ENCODE measurements around the gene GGA3.

GGA3 gene

DNA sequence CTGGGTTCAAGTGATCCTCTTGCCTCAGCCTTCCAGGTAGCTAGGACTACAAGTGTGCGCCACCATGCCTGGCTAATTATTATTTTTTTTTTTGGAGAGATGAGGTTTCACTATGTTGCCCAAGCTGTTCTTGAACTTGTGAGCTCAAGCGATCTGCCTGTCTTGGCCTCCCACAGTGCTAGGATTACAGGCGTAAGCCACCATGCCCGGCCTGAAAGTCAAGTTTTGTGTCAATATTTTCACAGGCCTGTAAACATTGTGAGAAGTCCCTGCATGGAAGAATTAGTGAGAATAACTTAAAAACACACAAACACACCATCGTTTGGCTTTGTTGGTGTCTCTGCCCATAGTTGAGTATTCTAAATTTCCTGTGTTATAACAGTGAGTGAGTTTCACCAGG, 33.7 kb downstream of the GGA3 start:
- Histone ChIP-seq H3K9me3 (replicated peaks; ENCODE audit: insufficient read depth, low read length) (no peaks in the 10 kb centered on the region), H3K27ac (ENCODE audit: low read length) (no peak overlapping the region), H3K9me2 (replicated peaks; ENCODE audit: insufficient read depth, low read length) (no peaks in the 10 kb centered on the region), H3K9ac (ENCODE audit: low read length) (no peak overlapping the region), H3K36me3 (replicated peaks; ENCODE audit: insufficient read depth, low read length) (peaks cover 8% of the 10 kb centered on the region), H3F3A (ENCODE audit: insufficient read depth, low read length) (no peaks in the 10 kb centered on the region), H3K4me1 (ENCODE audit: low read length) (no peaks in the 10 kb centered on the region), H4K20me1 (ENCODE audit: insufficient read depth, low read length) (no peaks in the 10 kb centered on the region), H2AFZ (ENCODE audit: low read length) (no peak overlapping the region), H3K4me3 (ENCODE audit: low read length) (no peak overlapping the region), H3K27me3 (replicated peaks; ENCODE audit: insufficient read depth, low read length) (no peaks in the 10 kb centered on the region), H3K79me2 (ENCODE audit: low read length) (no peaks in the 10 kb centered on the region; the same call in 1 of the 2 replicates), H3K4me2 (ENCODE audit: low read depth, low read length) (no peak overlapping the region)
- TF ChIP-seq EZH2phosphoT487 (IDR thresholded peaks at IDR 0.05; ENCODE audit: low read length): no peak
- TF ChIP-seq, protein P1, sequence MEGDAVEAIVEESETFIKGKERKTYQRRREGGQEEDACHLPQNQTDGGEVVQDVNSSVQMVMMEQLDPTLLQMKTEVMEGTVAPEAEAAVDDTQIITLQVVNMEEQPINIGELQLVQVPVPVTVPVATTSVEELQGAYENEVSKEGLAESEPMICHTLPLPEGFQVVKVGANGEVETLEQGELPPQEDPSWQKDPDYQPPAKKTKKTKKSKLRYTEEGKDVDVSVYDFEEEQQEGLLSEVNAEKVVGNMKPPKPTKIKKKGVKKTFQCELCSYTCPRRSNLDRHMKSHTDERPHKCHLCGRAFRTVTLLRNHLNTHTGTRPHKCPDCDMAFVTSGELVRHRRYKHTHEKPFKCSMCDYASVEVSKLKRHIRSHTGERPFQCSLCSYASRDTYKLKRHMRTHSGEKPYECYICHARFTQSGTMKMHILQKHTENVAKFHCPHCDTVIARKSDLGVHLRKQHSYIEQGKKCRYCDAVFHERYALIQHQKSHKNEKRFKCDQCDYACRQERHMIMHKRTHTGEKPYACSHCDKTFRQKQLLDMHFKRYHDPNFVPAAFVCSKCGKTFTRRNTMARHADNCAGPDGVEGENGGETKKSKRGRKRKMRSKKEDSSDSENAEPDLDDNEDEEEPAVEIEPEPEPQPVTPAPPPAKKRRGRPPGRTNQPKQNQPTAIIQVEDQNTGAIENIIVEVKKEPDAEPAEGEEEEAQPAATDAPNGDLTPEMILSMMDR (IDR thresholded peaks at IDR 0.05; ENCODE audit: low read length): no peak
- no peak for DNase-seq

DNA sequence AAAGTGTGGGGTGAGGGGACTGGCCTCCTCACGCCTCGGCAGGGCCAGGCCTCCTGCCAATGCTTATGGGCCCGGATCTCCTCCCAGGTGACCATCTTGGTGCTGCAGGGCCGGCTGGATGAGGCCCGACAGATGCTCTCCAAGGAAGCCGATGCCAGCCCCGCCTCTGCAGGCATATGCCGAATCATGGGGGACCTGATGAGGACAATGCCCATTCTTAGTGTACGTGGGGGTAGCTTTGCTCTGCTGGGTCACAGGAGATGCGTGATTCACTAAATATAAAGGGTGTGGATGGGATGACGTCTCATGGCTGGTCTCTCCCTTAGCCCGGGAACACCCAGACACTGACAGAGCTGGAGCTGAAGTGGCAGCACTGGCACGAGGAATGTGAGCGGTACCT, 36.4 kb downstream of the GGA3 start:
- Histone ChIP-seq H2AFZ (ENCODE audit: low read length) (no peak overlapping the region), H3K27ac (ENCODE audit: low read length) (no peak overlapping the region), H3K4me1 (ENCODE audit: low read length) (no peaks in the 10 kb centered on the region), H3K9me2 (replicated peaks; ENCODE audit: insufficient read depth, low read length) (no peaks in the 10 kb centered on the region), H3K9me3 (replicated peaks; ENCODE audit: insufficient read depth, low read length) (no peaks in the 10 kb centered on the region), H3K27me3 (replicated peaks; ENCODE audit: insufficient read depth, low read length) (no peaks in the 10 kb centered on the region), H3K4me3 (ENCODE audit: low read length) (no peak overlapping the region), H4K20me1 (ENCODE audit: insufficient read depth, low read length) (no peaks in the 10 kb centered on the region), H3K9ac (ENCODE audit: low read length) (no peak overlapping the region), H3K4me2 (ENCODE audit: low read depth, low read length) (no peak overlapping the region), H3K79me2 (ENCODE audit: low read length) (no peaks in the 10 kb centered on the region; the same call in 1 of the 2 replicates), H3F3A (ENCODE audit: insufficient read depth, low read length) (no peaks in the 10 kb centered on the region), H3K36me3 (replicated peaks; ENCODE audit: insufficient read depth, low read length) (no peaks in the 10 kb centered on the region; the same call in 1 of the 2 replicates)
- DNase-seq: no peak
- TF ChIP-seq EZH2 (optimal IDR thresholded peaks at IDR 0.05; ENCODE audit: low read depth, low read length) (no peak), EZH2phosphoT487 (IDR thresholded peaks at IDR 0.05; ENCODE audit: low read length) (no peak)
- TF ChIP-seq, protein P1 (IDR thresholded peaks at IDR 0.05; ENCODE audit: low read length): no peak

DNA sequence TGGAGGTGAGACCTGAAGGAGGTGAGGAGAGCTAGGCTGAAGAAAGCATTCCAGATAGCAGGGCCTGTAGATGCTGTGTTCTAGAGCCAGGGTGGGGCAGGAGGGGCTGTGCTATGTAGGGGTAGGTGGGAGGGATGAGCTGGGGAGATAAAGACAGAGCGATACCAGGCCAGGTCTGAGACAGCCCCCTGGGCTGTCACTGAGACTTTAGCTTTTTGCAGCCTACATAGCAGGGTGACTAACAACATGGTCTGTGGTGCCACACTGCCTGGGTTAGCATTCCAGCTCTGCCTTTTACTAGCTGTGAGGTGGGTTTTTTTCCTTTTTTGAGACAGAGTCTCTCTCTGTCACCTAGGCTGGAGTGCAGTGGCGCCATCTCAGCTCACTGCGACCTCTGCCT, 41.6 kb downstream of the GGA3 start:
- H2AFZ ChIP-seq (ENCODE audit: low read length): no peak overlapping the region
- no peak for DNase-seq
- H3K79me2 ChIP-seq (ENCODE audit: low read length): peaks cover 6% of the 10 kb centered on the region; the same call in 1 of the 2 replicates
- H3K4me3 ChIP-seq (ENCODE audit: low read length): no peak overlapping the region
- H3K9ac ChIP-seq (ENCODE audit: low read length): no peak overlapping the region
- no peaks in the 10 kb centered on the region for H3K4me1 ChIP-seq (ENCODE audit: low read length)
- no peak overlapping the region for H3K27ac ChIP-seq (ENCODE audit: low read length)
- no peaks in the 10 kb centered on the region for H4K20me1 ChIP-seq (ENCODE audit: insufficient read depth, low read length)
- H3F3A ChIP-seq (ENCODE audit: insufficient read depth, low read length): no peaks in the 10 kb centered on the region
- H3K36me3 ChIP-seq (replicated peaks; ENCODE audit: insufficient read depth, low read length): 0 out of 2 replicates have a peak, but pooled peaks cover 5% of the 10 kb centered on the region
- no peaks in the 10 kb centered on the region for H3K27me3 ChIP-seq (replicated peaks; ENCODE audit: insufficient read depth, low read length)
- no peaks in the 10 kb centered on the region for H3K9me2 ChIP-seq (replicated peaks; ENCODE audit: insufficient read depth, low read length)
- no peak overlapping the region for H3K4me2 ChIP-seq (ENCODE audit: low read depth, low read length)
- TF ChIP-seq, protein P1 (IDR thresholded peaks at IDR 0.05; ENCODE audit: low read length): no peak
- TF ChIP-seq EZH2 (optimal IDR thresholded peaks at IDR 0.05; ENCODE audit: low read depth, low read length) (no peak), EZH2phosphoT487 (IDR thresholded peaks at IDR 0.05; ENCODE audit: low read length) (no peak)
- no peaks in the 10 kb centered on the region for H3K9me3 ChIP-seq (replicated peaks; ENCODE audit: insufficient read depth, low read length)

Measured in MM.1S (cell line).